HG02938 (cell line): ENCODE results near the gene EIF4G3.
"Not testable (repeated sequence)": the region's sequence is repeated elsewhere in the genome, so short reads cannot be mapped to it uniquely, and the experiment has no call there.

Experiments used
- ATAC-seq: cut with Tn5 transposase; IDR thresholded peaks from one replicate; pipeline ENCODE4 v1.9.1; 2021; ENCODE audit warnings: mild to moderate bottlenecking, moderate library complexity; ENCODE audit not compliant: unreplicated experiment

Gene EIF4G3

GRCh38 chr1:20836230-20836629 is 340.5 kb downstream of the EIF4G3 start:
- ATAC-seq = no peak

- no peak for ATAC-seq
These were observed 341.9 kb downstream of the EIF4G3 start for GRCh38 chr1:20834780-20835179.

GRCh38 chr1:20834192-20834591 is 342.5 kb downstream of the EIF4G3 start:
- ATAC-seq = no peak

GRCh38 chr1:20830378-20830777 is 346.3 kb downstream of the EIF4G3 start:
- no peak for ATAC-seq

- no peak for ATAC-seq
These were observed 346.8 kb downstream of the EIF4G3 start for GRCh38 chr1:20829946-20830345.

GRCh38 chr1:20829531-20829930 is 347.2 kb downstream of the EIF4G3 start:
- no peak for ATAC-seq

GRCh38 chr1:20823845-20824244 is 352.9 kb downstream of the EIF4G3 start:
- no peak for ATAC-seq

GRCh38 chr1:20821466-20821865 is 355.2 kb downstream of the EIF4G3 start:
- ATAC-seq = no peak

GRCh38 chr1:20819818-20820217 is 356.9 kb downstream of the EIF4G3 start:
- no peak for ATAC-seq

GRCh38 chr1:20814534-20814871 is 362.2 kb downstream of the EIF4G3 start:
- no peak for ATAC-seq

GRCh38 chr1:20811916-20812315 is 364.8 kb downstream of the EIF4G3 start:
- ATAC-seq = no peak

- ATAC-seq = no peak
These were observed 383.5 kb downstream of the EIF4G3 start for GRCh38 chr1:20793236-20793635.

GRCh38 chr1:20792196-20792595 is 384.5 kb downstream of the EIF4G3 start:
- no peak for ATAC-seq

- no peak for ATAC-seq
These were observed 385.9 kb downstream of the EIF4G3 start for GRCh38 chr1:20790785-20791184.

- not testable (repeated sequence) for ATAC-seq
These were observed 387.1 kb downstream of the EIF4G3 start for GRCh38 chr1:20789598-20789997.

- no peak for ATAC-seq
These were observed 388.6 kb downstream of the EIF4G3 start for GRCh38 chr1:20787840-20788795.

- peak; percentile 34 for ATAC-seq
These were observed 389.5 kb downstream of the EIF4G3 start, which contains the start of gene HP1BP3 for GRCh38 chr1:20787029-20787839. Gene HP1BP3, minus strand, starts transcription at chr1:20787307. Its CDS starts 6,867 bp downstream, at chr1:20780440.

GRCh38 chr1:20786253-20787028 is 390.3 kb downstream of the EIF4G3 start:
- ATAC-seq = peak; percentile 75

GRCh38 chr1:20785907-20786252 is 390.8 kb downstream of the EIF4G3 start:
- ATAC-seq = no peak

GRCh38 chr1:20775700-20776099 is 401.0 kb downstream of the EIF4G3 start:
- ATAC-seq = no peak

GRCh38 chr1:20771780-20772179 is 404.9 kb downstream of the EIF4G3 start:
- ATAC-seq = no peak
